Liver (tissue), 9 donors: ENCODE data around the gene ZNF333. TPM values are rescaled to one million over a fixed set of nuclear protein-coding genes. Genes with fewer than 3 reads are reported as not detected.

Experiments used
- DNase-seq: peaks from one replicate; pipeline ENCODE4 v3.0.0-alpha.2; 2017; ENCODE audit warnings: low spot score
- H3K27ac ChIP-seq, 2 donors: one replicate each; pipeline ENCODE4 v1.7.0; 2013; ENCODE audit warnings: inconsistent platforms in 2 of 2, low read length in 2 of 2, control low read depth in 1 of 2, low read depth in 1 of 2, mild to moderate bottlenecking in 1 of 2
- H3K27me3 ChIP-seq, 4 donors: one replicate each; pipeline versions ENCODE4 v1.6.1 to v1.7.0; 2013; ENCODE audit warnings: low read length in 3 of 4, inconsistent platforms in 1 of 4, mild to moderate bottlenecking in 1 of 4, moderate library complexity in 1 of 4; ENCODE audit not compliant: control insufficient read depth in 4 of 4, insufficient read depth in 4 of 4
- H3K36me3 ChIP-seq, 4 donors: one replicate each; pipeline versions ENCODE4 v1.6.1 to v1.7.0; 2013; ENCODE audit warnings: low read length in 3 of 4, mild to moderate bottlenecking in 3 of 4, low read depth in 1 of 4, moderate library complexity in 1 of 4; ENCODE audit not compliant: control insufficient read depth in 4 of 4, insufficient read depth in 3 of 4
- H3K4me1 ChIP-seq, 4 donors: one replicate each; pipeline versions ENCODE4 v1.6.1 to v1.7.0; 2013; ENCODE audit warnings: low read length in 3 of 4, mild to moderate bottlenecking in 3 of 4, moderate library complexity in 1 of 4; ENCODE audit not compliant: control insufficient read depth in 4 of 4, insufficient read depth in 4 of 4
- H3K4me3 ChIP-seq, 3 donors: one replicate each; pipeline versions ENCODE4 v1.6.1 to v1.7.0; 2013; ENCODE audit warnings: low read length in 3 of 3, control low read depth in 1 of 3, low read depth in 1 of 3, mild to moderate bottlenecking in 1 of 3
- H3K9ac ChIP-seq, 2 donors: one replicate each; pipeline ENCODE4 v1.7.0; 2013; ENCODE audit warnings: low read length in 2 of 2, mild to moderate bottlenecking in 2 of 2, moderate library complexity in 2 of 2, control low read depth in 1 of 2, low read depth in 1 of 2
- H3K9me3 ChIP-seq, 4 donors: one replicate each; pipeline versions ENCODE4 v1.6.1 to v1.7.0; 2013; ENCODE audit warnings: low read length in 3 of 4; ENCODE audit not compliant: control insufficient read depth in 4 of 4
- ATF3 ChIP-seq: IDR thresholded peaks from 2 replicates; pipeline ENCODE4 v1.6.1; 2016; ENCODE audit warnings: antibody characterized with exemption
- EGR1 ChIP-seq, 2 donors: IDR thresholded peaks; 2 replicates each; pipeline ENCODE4 v1.6.1; 2016 to 2018; ENCODE audit warnings: antibody characterized with exemption in 2 of 2, low read depth in 2 of 2
- FOXA1 ChIP-seq: IDR thresholded peaks from 2 replicates; pipeline ENCODE4 v1.6.1; 2016; ENCODE audit warnings: antibody characterized with exemption
- FOXA2 ChIP-seq: IDR thresholded peaks from 2 replicates; pipeline ENCODE4 v1.6.1; 2016; ENCODE audit warnings: antibody characterized with exemption
- GABPA ChIP-seq, 2 donors: IDR thresholded peaks in 1 of 2; conservative IDR thresholded peaks in 1 of 2; 2 replicates each; pipeline ENCODE4 v1.6.1; 2016; ENCODE audit warnings: antibody characterized with exemption in 2 of 2, mild to moderate bottlenecking in 1 of 2, moderate library complexity in 1 of 2
- HNF4A ChIP-seq, 2 donors: conservative IDR thresholded peaks; 2 replicates each; pipeline ENCODE4 v1.6.1; 2016; ENCODE audit warnings: antibody characterized with exemption in 2 of 2, mild to moderate bottlenecking in 2 of 2
- MAX ChIP-seq: IDR thresholded peaks from 2 replicates; pipeline ENCODE4 v1.6.1; 2016; ENCODE audit warnings: antibody characterized with exemption
- NR2F2 ChIP-seq: IDR thresholded peaks from 2 replicates; pipeline ENCODE4 v1.6.1; 2016; ENCODE audit warnings: antibody characterized with exemption
- RAD21 ChIP-seq, 2 donors: IDR thresholded peaks; 2 replicates each; pipeline ENCODE4 v1.6.1; 2016; ENCODE audit warnings: antibody characterized with exemption in 2 of 2, mild to moderate bottlenecking in 2 of 2
- RXRA ChIP-seq, 2 donors: IDR thresholded peaks; 2 replicates each; pipeline ENCODE4 v1.6.1; 2017 to 2018; ENCODE audit warnings: antibody characterized with exemption in 2 of 2, mild to moderate bottlenecking in 1 of 2
- SP1 ChIP-seq: IDR thresholded peaks from 2 replicates; pipeline ENCODE4 v1.6.1; 2018; ENCODE audit warnings: antibody characterized with exemption, mild to moderate bottlenecking
- TAF1 ChIP-seq: conservative IDR thresholded peaks from 2 replicates; pipeline ENCODE4 v1.6.1; 2016; ENCODE audit warnings: antibody characterized with exemption, mild to moderate bottlenecking
- ZBTB33 ChIP-seq: IDR thresholded peaks from 2 replicates; pipeline ENCODE4 v1.6.1; 2016; ENCODE audit warnings: antibody characterized with exemption
- WGBS: extraction: QIAGEN DNeasy Blood & Tissue Kit; methylation state at CpG from one replicate; pipeline ENCODE4 v1.1.7; 2013; 5-methylcytosine and 5-hydroxymethylcytosine counted together
- polyA plus RNA-seq, 2 donors: library from polyadenylated mRNA; stranded (reverse) in 1 of 2; unstranded in 1 of 2; fragments of 200-250 nt in 1 of 2; fragments of >200 nt in 1 of 2; fragmentation: Nextera tagmentation in 1 of 2; extraction: Ambion mirVana in 1 of 2; gene quantifications; one replicate each; pipeline versions ENCODE4 v1.2.1 to v1.2.3, GENCODE V29; 2013 to 2015
- total RNA-seq, 2 donors: library from RNA; depleted of rRNA; stranded (reverse); fragments of >200 nt; gene quantifications; one replicate each; pipeline ENCODE4 v1.2.3, GENCODE V29; 2014
- donor health status: healthy.
- donor health status: healthy.
- donor health status: healthy.
- donor health status: healthy.
- donor health status: healthy.

The ZNF333 gene
- total and polyA plus RNA-seq, 4 donors: 1.7 to 11.2 (median 3.6) TPM

- no peak within 1 kb of the TSS for H3K4me3 ChIP-seq
- no peak for DNase-seq
- WGBS: 63% methylated on average over 6 of the region's 6 CpGs
- no peaks in the 10 kb centered on the region for H3K4me1 ChIP-seq
- H3K9ac ChIP-seq: no peak within 1 kb of the TSS
- H3K9me3 ChIP-seq: peaks cover 3 to 11% (median 4%) of the 10 kb centered on the region in 4 donors
- TF ChIP-seq FOXA1: no peak
- no peak for TF ChIP-seq FOXA2
- TF ChIP-seq GABPA (IDR thresholded peaks at IDR 0.05 in 1 of 2, conservative IDR thresholded peaks at IDR 0.05 in 1 of 2): no peak
- TF ChIP-seq SP1: no peak
- TF ChIP-seq ZBTB33: no peak
- H3K36me3 ChIP-seq: no peaks in the 10 kb centered on the region
- H3K27me3 ChIP-seq: peaks cover 0 to 9% (median 3%) of the 10 kb centered on the region in 4 donors
- no peak within 1 kb of the TSS for H3K27ac ChIP-seq
These were observed 15.1 kb upstream of the ZNF333 start, which contains the start of gene ADGRE3 for GRCh38 chr19:14674764-14675163. ADGRE3 (minus strand) TSS chr19:14674844; CDS start chr19:14674770, 74 bp downstream.

- WGBS: 83% methylated on average over 10 of the region's 10 CpGs
- H3K27ac ChIP-seq: no peak overlapping the region
These were observed 13.1 kb upstream of the ZNF333 start for GRCh38 chr19:14676762-14677161.

More at GRCh38 chr19:14676762-14677161, 13.1 kb upstream of the ZNF333 start:
- no peak overlapping the region for H3K9ac ChIP-seq
- H3K36me3 ChIP-seq: no peaks in the 10 kb centered on the region
- no peak overlapping the region for H3K4me3 ChIP-seq
- H3K4me1 ChIP-seq: no peaks in the 10 kb centered on the region
- no peak for DNase-seq
- H3K27me3 ChIP-seq: peaks cover 0 to 6% (median 2%) of the 10 kb centered on the region in 4 donors
- no peaks in the 10 kb centered on the region for H3K9me3 ChIP-seq
- TF ChIP-seq SP1: no peak
- no peak for TF ChIP-seq MAX
- no peak for TF ChIP-seq RAD21 (IDR thresholded peaks at IDR 0.05)
- no peak for TF ChIP-seq FOXA2
- no peak for TF ChIP-seq NR2F2
- TF ChIP-seq GABPA (IDR thresholded peaks at IDR 0.05 in 1 of 2, conservative IDR thresholded peaks at IDR 0.05 in 1 of 2): no peak
- no peak for TF ChIP-seq HNF4A (conservative IDR thresholded peaks at IDR 0.05)
- TF ChIP-seq ZBTB33: no peak
- no peak for TF ChIP-seq FOXA1
- no peak for TF ChIP-seq RXRA (IDR thresholded peaks at IDR 0.05)
- no peak for TF ChIP-seq TAF1
- no peak for TF ChIP-seq EGR1 (IDR thresholded peaks at IDR 0.05; ENCODE audit: low read depth in 2 of 2)
- TF ChIP-seq ATF3: no peak
